Suprapubic skin (tissue), 4 donors: ENCODE measurements around the gene INPP5A. TPM values are rescaled to one million over a fixed set of nuclear protein-coding genes. Genes with fewer than 3 reads are reported as not detected.

Experiments
- DNase-seq, 2 donors: peaks; one replicate each; pipeline ENCODE4 v3.0.0-alpha.2; 2019; ENCODE audit warnings: low spot score in 2 of 2
- H3K27ac ChIP-seq: fragments of 200-600 bp; sonication (generic); one replicate; pipeline ENCODE4 v1.5.1; 2019
- H3K27me3 ChIP-seq: fragments of 200-600 bp; sonication (generic); one replicate; pipeline ENCODE4 v1.5.1; 2019
- H3K36me3 ChIP-seq: fragments of 200-600 bp; sonication (generic); one replicate; pipeline ENCODE4 v1.5.1; 2019
- H3K4me1 ChIP-seq: fragments of 200-600 bp; sonication (generic); one replicate; pipeline ENCODE4 v1.5.1; 2019
- H3K4me3 ChIP-seq: fragments of 200-600 bp; sonication (generic); one replicate; pipeline ENCODE4 v1.5.1; 2019; ENCODE audit warnings: mild to moderate bottlenecking
- H3K9me3 ChIP-seq: fragments of 200-600 bp; sonication (generic); one replicate; pipeline ENCODE4 v1.5.1; 2019
- EP300 ChIP-seq: sonication (generic); formaldehyde crosslinking; IDR thresholded peaks from one replicate; pipeline ENCODE4 v1.6.1; 2017; ENCODE audit warnings: antibody characterized with exemption
- POLR2A ChIP-seq, 2 donors: fragments of 450-650 bp; IDR thresholded peaks; one replicate each; pipeline ENCODE4 v1.6.1; 2017; ENCODE audit warnings: antibody characterized with exemption in 2 of 2, mild to moderate bottlenecking in 2 of 2, moderate library complexity in 2 of 2
- POLR2AphosphoS5 ChIP-seq, 3 donors: sonication (generic); formaldehyde crosslinking; IDR thresholded peaks; one replicate each; pipeline ENCODE4 v1.6.1; 2017; ENCODE audit warnings: antibody characterized with exemption in 3 of 3
- WGBS: methylation state at CpG from one replicate; pipeline ENCODE4 v1.1.5; 2018; 5-methylcytosine and 5-hydroxymethylcytosine counted together
- total RNA-seq, 4 donors: library from RNA; depleted of rRNA; stranded (reverse); fragments of >200 nt; gene quantifications; one replicate each; pipeline ENCODE4 v1.1.0, GENCODE V29; 2016
- TF ChIP-seq, protein P1 (sequence below), 2 donors: fragments of 200-600 bp in 1 of 2; fragments of 450-650 bp in 1 of 2; sonication (generic) in 1 of 2; IDR thresholded peaks; one replicate each; pipeline ENCODE4 v1.5.1; 2016 to 2019; ENCODE audit warnings: antibody characterized with exemption in 2 of 2, mild to moderate bottlenecking in 1 of 2, moderate library complexity in 1 of 2

Gene INPP5A
- total RNA-seq, 4 donors from 2014 or later = 28.1 to 39.1 (median 32.3) TPM

DNA sequence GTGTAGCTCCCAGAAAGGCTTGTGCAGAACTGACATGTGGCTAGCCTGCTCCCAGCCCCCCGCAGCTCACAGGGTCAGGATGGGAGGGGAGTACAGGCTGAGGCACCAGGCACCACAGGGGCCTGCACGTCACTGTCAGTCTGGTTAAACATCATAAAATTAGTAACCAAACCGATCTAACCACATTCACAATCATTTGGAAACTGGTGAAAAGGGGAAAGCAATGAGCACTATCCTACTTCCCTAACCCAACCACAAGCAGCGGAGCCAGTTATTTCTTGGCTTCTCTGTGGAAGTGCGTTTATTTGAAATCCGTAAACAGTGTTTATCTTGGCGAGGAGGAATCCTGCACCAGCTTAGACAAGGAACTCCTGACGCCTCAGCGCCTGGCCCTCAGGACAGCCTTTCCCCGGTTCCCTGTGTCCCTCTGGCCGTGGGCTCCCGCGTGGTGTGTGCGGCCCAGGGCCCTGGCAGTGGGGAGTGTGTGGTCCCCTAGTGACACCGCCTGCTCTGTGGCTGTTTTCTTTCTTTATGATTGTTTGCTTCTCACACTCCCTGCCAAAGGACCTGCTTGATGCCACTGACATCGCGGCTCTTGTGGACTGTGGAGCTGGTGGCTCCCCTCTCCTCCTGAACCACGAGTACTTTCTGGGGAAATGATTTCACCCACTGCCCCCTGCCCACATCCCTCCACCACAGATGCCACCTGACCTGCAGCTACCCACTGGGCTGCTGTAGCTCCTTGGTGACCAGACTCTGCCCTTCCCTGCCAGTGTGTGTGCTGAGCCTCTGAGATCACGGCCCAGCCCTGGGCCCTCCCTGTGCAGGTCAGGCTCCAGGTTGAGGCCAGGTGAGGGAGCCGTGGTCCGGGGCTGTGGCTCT is 38.0 kb downstream of the INPP5A start:
- H3K27ac ChIP-seq = peak overlapping the region; percentile 32
- H3K9me3 ChIP-seq = no peaks in the 10 kb centered on the region
- no peak overlapping the region for H3K4me3 ChIP-seq
- peaks cover 48% of the 10 kb centered on the region for H3K4me1 ChIP-seq
- WGBS = 57% methylated on average over 20 of the region's 21 CpGs
- peak in 1 of 2 donors; percentile 55 for DNase-seq
- H3K27me3 ChIP-seq = no peaks in the 10 kb centered on the region
- TF ChIP-seq, protein P1, sequence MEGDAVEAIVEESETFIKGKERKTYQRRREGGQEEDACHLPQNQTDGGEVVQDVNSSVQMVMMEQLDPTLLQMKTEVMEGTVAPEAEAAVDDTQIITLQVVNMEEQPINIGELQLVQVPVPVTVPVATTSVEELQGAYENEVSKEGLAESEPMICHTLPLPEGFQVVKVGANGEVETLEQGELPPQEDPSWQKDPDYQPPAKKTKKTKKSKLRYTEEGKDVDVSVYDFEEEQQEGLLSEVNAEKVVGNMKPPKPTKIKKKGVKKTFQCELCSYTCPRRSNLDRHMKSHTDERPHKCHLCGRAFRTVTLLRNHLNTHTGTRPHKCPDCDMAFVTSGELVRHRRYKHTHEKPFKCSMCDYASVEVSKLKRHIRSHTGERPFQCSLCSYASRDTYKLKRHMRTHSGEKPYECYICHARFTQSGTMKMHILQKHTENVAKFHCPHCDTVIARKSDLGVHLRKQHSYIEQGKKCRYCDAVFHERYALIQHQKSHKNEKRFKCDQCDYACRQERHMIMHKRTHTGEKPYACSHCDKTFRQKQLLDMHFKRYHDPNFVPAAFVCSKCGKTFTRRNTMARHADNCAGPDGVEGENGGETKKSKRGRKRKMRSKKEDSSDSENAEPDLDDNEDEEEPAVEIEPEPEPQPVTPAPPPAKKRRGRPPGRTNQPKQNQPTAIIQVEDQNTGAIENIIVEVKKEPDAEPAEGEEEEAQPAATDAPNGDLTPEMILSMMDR (IDR thresholded peaks at IDR 0.05) = no peak
- TF ChIP-seq POLR2AphosphoS5 (IDR thresholded peaks at IDR 0.05) = no peak
- no peak for TF ChIP-seq EP300
- no peak for TF ChIP-seq POLR2A (IDR thresholded peaks at IDR 0.05)
- no peaks in the 10 kb centered on the region for H3K36me3 ChIP-seq

GRCh38 chr10:132576671-132577349 is 39.2 kb downstream of the INPP5A start:
- no peak overlapping the region for H3K4me3 ChIP-seq
- no peaks in the 10 kb centered on the region for H3K9me3 ChIP-seq
- H3K27me3 ChIP-seq = no peaks in the 10 kb centered on the region
- WGBS = 94% methylated on average over 16 of the region's 19 CpGs
- H3K4me1 ChIP-seq = peaks cover 35% of the 10 kb centered on the region
- no peak overlapping the region for H3K27ac ChIP-seq
- H3K36me3 ChIP-seq = no peaks in the 10 kb centered on the region
- DNase-seq = no peak
- TF ChIP-seq POLR2AphosphoS5 (IDR thresholded peaks at IDR 0.05) (no peak), EP300 (no peak), POLR2A (IDR thresholded peaks at IDR 0.05) (no peak)
- TF ChIP-seq, protein P1 (IDR thresholded peaks at IDR 0.05) = no peak

GRCh38 chr10:132577350-132578003 is 39.9 kb downstream of the INPP5A start:
- H3K4me3 ChIP-seq = no peak overlapping the region
- H3K4me1 ChIP-seq = peaks cover 29% of the 10 kb centered on the region
- no peaks in the 10 kb centered on the region for H3K9me3 ChIP-seq
- TF ChIP-seq, protein P1 (IDR thresholded peaks at IDR 0.05) = no peak
- TF ChIP-seq POLR2AphosphoS5 (IDR thresholded peaks at IDR 0.05) (no peak), EP300 (no peak), POLR2A (IDR thresholded peaks at IDR 0.05) (no peak)
- no peaks in the 10 kb centered on the region for H3K27me3 ChIP-seq
- peak in 1 of 2 donors; percentile 59 for DNase-seq
- H3K36me3 ChIP-seq = no peaks in the 10 kb centered on the region
- 93% methylated on average over 16 of the region's 16 CpGs for WGBS
- H3K27ac ChIP-seq = no peak overlapping the region

DNA sequence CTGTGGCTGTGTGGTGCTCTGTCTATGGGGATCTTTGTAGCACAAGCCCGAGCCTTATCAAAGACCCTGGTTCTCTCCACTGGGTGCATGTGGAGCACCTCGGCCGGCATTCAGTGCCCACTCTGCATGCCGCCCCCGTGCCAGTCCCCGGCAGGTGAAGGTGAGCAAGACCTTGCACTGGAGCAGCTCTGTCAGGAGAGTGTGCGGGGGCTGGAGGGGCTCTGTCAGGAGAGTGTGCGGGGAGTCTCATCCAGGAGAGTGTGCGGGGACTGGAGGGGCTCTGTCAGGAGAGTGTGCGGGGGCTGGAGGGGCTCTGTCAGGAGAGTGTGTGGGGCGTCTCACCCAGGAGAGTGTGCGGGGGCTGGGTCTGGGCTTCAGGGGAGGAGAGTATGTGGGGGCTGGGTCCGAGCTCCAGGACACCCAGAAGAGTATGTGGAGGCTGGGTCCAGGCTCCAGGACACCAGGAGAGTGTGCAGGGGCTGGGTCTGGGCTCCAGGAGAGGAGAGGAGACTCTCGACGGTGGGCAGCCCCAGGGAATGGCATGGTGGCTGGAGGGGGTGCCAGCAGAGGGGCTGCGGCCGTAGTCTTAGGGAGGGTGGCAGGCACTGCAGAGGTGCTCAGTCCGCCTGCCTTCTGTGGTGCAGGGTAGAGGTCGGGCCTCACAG is 40.8 kb downstream of the INPP5A start:
- Histone ChIP-seq H3K36me3 (no peaks in the 10 kb centered on the region), H3K4me3 (no peak overlapping the region), H3K27me3 (no peaks in the 10 kb centered on the region), H3K9me3 (no peaks in the 10 kb centered on the region), H3K4me1 (peaks cover 26% of the 10 kb centered on the region), H3K27ac (no peak overlapping the region)
- no peak for TF ChIP-seq EP300
- TF ChIP-seq POLR2AphosphoS5 (IDR thresholded peaks at IDR 0.05) = no peak
- TF ChIP-seq POLR2A (IDR thresholded peaks at IDR 0.05) = no peak
- TF ChIP-seq, protein P1 (IDR thresholded peaks at IDR 0.05) = no peak
- peak in 1 of 2 donors; percentile 52 for DNase-seq
- WGBS = 89% methylated on average over 17 of the region's 19 CpGs
